AG10803 (cell line): ENCODE results near the gene B4GALNT3.
A peak's percentile ranks its signal among the peaks of the same experiment; 100 is the strongest.

Source experiments
- DNase-seq: peaks from one replicate; pipeline ENCODE4 v3.0.0; 2010; ENCODE audit warnings: low read depth
- H3K4me3 ChIP-seq: 2 replicates; pipeline ENCODE4 v1.5.1; 2011; ENCODE audit warnings: mild to moderate bottlenecking, low read length, control low read depth
- TF ChIP-seq, protein P1 (sequence below): conservative IDR thresholded peaks from 2 replicates; pipeline ENCODE4 v1.5.1; 2011; ENCODE audit warnings: mild to moderate bottlenecking, low read length, control low read depth, inconsistent platforms

Gene B4GALNT3

DNA sequence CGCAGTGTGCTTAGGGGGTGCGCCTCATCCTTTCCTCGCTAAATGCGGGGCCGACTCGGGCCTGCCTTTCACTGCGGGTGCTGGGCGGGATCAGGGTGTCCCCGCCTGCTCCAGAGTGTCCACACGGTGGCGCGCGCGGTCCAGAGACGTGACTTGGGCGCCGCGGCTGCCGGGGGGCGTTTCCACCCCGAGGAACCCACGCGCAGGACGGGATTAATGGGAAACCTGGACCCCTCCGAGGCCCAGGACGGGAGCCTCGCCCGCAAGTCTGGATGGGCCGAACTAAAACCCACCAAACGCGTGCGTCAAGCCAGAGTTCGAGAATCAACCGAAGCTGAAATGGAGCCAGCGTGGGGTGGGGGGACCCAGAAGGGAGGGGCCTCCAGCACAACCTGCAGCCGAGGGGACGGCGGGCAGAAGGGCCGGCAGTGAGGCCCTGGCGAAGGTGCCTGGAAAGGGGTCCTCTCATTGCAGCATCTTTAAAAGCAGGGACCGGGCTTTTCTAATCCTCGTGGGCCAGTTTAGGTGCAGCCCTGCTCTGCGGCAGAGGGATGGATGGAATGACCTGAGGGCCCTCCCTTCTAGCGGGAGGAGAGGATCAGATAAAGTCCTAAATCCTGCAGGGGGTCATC is 110.2 kb downstream of the B4GALNT3 start:
- peak overlapping the region; percentile 77 for H3K4me3 ChIP-seq
- TF ChIP-seq, protein P1, sequence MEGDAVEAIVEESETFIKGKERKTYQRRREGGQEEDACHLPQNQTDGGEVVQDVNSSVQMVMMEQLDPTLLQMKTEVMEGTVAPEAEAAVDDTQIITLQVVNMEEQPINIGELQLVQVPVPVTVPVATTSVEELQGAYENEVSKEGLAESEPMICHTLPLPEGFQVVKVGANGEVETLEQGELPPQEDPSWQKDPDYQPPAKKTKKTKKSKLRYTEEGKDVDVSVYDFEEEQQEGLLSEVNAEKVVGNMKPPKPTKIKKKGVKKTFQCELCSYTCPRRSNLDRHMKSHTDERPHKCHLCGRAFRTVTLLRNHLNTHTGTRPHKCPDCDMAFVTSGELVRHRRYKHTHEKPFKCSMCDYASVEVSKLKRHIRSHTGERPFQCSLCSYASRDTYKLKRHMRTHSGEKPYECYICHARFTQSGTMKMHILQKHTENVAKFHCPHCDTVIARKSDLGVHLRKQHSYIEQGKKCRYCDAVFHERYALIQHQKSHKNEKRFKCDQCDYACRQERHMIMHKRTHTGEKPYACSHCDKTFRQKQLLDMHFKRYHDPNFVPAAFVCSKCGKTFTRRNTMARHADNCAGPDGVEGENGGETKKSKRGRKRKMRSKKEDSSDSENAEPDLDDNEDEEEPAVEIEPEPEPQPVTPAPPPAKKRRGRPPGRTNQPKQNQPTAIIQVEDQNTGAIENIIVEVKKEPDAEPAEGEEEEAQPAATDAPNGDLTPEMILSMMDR: peak; percentile 71
- peak; percentile 81 for DNase-seq

DNA sequence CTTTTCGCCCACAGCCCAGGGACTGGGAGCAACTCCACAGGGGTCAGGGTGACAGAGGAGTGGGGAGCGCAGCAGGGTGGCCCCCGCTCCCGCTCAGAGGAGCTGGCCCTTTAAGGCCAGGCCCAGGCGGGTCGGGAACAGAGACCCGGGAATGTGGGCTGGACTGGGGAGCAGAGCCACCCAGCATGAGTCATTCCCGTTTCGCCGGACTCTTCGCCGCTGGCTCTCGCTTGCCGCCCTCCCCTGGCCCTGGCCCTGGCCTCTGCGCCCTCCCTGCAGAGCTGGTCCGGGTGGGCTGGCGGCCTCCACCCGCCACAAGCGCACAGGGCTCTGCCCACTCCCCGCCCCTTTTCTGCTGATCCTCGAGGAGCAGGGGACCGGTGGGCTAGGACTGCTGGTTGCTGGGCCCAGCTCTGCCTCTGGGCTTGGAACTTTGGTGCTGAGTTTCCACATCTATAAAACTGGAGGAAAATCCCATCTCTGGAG is 110.7 kb downstream of the B4GALNT3 start:
- peak; percentile 85 for DNase-seq
- TF ChIP-seq, protein P1: no peak
- peak overlapping the region; percentile 77 for H3K4me3 ChIP-seq

DNA sequence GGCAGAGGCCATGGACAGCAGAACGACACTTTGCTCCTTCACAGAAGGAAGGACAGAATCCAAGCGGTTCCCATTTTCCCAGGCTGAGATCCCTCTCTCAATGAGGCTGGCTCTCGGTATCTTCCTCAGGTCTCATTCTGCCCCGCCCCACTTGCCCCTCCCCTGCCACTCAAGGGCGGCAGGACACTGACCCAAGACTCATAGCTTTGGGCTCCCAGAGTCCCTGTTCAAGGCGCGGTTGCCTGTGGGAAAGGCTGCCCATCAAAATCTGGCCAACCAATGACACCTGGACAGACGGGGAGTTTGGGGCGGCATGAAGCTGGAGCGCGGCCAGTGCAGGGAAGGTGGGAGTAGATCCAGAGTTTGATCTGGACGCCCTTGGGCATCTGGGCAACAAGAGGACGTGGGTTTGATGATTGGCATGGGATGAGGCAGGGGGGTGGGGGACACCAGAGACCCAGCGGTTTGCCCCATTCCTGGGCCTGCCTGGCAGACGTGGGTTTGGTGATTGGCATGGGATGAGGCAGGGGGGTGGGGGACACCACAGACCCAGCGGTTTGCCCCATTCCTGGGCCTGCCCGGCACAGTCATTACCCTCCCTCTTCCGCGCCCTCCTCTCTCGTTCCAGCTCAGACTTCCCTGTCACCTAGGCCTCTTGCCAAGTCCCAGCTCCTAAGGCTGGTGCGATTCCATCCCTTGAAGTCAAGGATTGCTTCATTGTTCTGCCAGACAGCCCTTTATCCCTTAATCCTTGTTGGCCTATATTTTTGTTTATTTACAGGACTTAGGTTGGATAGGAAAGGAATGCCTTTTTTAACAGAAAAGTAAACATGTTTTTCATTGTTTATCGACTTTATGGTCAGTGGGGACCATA is 111.4 kb downstream of the B4GALNT3 start:
- TF ChIP-seq, protein P1: no peak
- peak; percentile 89 for DNase-seq
- peak overlapping the region; percentile 77 for H3K4me3 ChIP-seq

GRCh38 chr12:571795-572531 is 112.2 kb downstream of the B4GALNT3 start:
- DNase-seq: no peak
- TF ChIP-seq, protein P1: no peak
- no peak overlapping the region for H3K4me3 ChIP-seq

GRCh38 chr12:572532-572899 is 112.8 kb downstream of the B4GALNT3 start:
- no peak for DNase-seq
- TF ChIP-seq, protein P1: no peak
- no peak overlapping the region for H3K4me3 ChIP-seq

DNA sequence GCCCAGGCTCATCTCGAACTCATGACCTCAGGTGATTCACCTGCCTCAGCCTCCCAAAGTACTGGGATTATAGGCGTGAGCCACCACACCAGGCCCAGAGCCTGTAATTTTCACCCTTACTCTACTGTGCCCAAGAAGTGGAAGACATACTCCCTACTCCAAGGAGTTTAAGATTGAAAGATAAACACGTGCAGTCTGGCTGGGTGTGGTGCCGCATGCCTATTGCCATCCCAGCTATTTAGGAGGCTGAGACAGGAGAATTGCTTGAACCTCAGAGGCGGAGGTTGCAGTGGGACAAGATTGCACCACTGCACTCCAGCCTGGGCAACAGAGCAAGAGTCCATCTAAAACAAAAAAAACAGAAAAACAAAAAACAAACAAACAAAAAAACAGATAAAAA is 113.5 kb downstream of the B4GALNT3 start:
- no peak for DNase-seq

More for the DNA sequence above, 113.5 kb downstream of the B4GALNT3 start:
- no peak overlapping the region for H3K4me3 ChIP-seq
- TF ChIP-seq, protein P1: no peak
